NCI-H524 (cell line): ENCODE results near the gene ST6GALNAC5.
"Not testable (repeated sequence)": the region's sequence is repeated elsewhere in the genome, so short reads cannot be mapped to it uniquely, and the experiment has no call there.

Experiments
- DNase-seq, 2 experiments: peaks; one replicate each; lab custom pipeline; 2025; lab: John Stamatoyannopoulos, UW

ST6GALNAC5 gene

DNA sequence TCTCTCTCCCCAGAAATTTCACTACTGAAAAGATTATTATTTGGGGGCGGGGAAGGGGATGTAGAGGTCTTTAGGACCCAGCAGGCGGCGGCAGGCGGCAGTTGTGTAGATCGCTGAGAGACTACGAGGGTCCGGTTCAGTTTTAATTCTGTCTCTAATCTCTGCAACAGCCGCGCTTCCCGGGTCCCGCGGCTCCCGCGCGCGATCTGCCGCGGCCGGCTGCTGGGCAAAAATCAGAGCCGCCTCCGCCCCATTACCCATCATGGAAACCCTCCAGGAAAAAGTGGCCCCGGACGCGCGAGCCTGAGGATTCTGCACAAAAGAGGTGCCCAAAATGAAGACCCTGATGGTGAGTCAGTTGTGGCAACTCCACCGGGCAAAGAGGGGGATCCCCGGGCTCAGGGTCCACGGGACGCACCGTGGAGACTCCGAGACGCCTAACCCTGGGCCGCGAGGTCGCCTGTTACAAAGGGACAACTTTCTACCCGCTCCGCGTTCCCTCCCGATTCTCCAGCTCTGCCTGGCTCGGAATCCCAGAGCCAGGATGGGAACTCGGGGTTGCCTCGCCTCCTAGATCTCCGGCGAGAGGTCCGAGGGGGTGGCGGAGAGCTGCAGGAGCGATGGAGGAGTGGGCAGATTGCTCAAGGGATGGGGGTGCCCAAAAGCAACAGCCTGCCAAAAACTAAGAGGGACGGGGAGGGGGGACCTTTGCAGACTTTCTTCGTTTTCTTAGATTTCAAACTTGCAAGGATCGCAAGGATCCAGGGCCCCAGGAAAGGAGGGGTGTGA lies at the start of gene ST6GALNAC5:
Gene ST6GALNAC5 (plus strand): TSS at position 139 of the 789 bp plus-strand sequence.
- peak; percentile 58 to 70 for DNase-seq

DNA sequence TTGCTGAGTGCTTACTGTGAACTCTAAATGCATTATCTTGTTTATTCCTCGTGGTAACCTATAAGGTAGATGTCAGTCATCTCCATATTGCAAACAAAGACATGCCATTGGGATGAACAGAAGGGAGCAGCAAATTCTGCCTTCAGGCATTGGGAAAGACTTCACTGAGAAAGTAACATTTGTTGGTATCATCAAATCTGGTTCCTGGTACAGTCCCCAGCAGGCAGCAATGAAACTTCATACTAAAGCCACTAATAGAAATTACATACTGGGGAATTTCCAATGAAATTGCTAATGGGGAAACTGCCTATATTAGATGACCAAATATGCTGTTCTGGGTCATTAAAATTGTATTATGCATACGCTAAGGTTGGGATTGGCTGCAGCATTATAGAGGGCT lies 47.3 kb upstream of the ST6GALNAC5 start:
- DNase-seq: no peak

DNA sequence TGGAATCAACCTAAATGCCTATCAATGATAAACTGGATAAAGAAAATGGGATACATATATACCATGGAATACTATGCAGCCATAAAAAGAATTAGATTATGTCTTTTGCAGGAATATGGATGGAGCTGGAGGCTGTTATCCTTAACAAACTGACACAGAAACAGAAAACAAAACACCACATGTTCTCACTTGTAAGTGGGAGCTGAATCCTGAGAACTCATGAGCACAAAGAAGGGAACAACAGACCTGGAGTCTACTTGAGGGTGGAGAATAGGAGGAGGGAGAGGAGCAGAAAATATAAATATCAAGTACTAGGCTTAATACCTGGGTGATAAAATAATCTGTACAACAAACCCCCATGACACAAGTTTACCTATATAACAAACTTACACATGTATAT lies 44.3 kb upstream of the ST6GALNAC5 start:
- not testable (repeated sequence) for DNase-seq

DNA sequence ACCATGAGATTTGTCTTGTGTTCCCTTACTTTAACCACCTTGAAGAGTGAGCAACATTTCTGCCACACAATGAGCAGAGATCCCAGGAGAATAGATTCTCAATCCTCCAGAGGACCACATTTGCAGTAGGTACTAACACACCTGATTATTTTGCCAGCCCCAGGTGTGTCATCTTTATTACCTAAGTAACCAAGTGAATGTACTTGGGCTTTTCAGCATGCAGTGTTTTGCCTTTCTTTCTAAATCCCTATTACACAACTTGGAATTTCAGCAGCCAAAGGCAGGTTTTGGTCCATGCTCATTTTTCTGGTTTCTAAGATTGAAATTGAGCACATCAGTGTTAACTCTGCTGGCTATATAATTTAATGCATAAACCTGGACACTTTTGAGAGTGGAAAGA lies 43.2 kb upstream of the ST6GALNAC5 start:
- no peak for DNase-seq

DNA sequence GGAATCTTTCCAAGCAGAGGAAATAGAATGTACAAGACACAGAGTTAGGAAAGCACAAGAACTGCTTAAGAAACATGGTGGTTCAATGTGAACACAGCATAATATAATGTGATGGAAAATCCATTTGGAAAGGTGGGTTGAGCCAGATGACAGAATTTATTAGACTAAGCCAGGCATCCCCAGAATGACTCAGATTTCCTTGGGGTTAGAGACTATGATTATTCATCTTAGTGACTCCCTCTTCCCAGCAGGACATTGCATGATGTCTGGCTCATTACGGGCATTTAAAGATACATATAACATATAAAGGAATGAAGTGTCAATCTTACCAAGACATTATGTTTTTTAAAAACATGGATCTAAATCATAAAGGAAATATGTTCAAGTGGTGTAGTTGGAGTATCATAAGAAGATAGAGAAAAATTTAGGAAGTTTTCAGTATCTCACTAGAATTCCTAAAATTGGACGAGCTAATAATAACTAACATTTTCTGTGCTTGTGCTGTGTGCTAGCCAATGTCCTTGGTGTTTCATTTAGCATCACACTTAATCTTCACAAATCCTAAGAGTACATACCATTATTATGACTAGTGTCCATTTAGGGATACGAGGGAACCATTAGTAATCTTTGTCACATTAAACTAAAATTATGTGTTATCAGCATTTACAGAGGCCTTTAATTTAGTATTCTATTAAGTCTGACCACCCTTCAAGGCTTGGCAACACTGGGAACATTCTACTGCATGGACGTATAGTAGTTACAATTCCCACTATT lies 41.0 kb upstream of the ST6GALNAC5 start:
- DNase-seq: no peak

DNA sequence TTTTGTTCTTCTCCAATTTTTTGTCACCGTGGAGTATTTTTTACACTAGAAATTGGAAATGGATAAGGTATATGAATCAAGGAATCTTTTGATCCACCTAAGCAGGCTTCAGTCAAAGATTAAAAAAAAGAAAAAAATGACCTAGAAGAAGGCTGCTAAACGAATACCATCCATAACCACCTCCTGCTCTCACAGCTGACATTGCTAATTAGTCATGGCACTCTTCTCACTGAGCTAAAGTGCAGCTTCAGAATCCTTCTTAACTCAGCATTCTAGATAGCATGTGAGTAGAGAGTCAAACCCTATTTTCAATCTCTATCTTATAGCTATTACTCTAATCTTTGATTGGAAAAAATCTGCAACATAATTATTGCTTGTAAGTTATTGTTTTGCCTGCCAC lies 40.2 kb upstream of the ST6GALNAC5 start:
- DNase-seq: peak in 1 of 2 experiments; percentile 9

DNA sequence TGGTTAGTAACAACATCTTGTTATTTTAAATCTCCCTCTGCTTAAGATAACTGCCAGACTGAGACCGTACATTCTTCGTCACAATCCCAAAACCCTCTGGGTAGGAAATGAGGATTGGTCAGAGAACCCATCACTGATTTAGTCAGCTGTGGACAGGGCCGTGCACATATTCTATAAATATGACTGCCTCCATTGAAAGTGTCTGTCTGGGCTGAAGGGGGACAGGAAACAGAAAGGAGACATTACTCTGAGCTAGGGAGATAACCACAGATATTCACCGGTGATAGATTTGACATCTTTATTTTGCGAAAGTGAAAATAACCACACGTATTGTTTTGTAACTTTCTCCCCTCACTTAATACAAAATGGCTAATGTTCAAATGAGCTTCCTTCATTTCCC lies 36.9 kb upstream of the ST6GALNAC5 start:
- no peak for DNase-seq

DNA sequence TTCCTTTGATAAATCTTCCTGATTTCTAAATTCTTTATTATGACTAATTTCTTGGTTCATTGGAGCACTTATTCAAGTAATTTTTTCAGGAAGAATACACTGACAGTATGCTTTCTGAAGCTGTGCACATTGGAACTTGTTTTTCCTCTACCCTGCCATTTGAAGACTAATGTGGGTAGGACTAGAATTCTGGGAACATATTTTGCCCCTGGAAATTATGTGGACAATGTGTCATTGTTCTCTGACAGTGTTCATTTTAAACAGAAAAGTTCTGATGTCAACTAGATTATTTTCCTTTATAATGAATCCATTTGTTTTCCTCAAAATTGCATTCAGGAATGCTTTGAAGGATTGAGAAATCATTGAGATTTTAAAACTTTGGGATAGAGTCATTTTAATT lies 34.8 kb upstream of the ST6GALNAC5 start:
- DNase-seq: no peak

DNA sequence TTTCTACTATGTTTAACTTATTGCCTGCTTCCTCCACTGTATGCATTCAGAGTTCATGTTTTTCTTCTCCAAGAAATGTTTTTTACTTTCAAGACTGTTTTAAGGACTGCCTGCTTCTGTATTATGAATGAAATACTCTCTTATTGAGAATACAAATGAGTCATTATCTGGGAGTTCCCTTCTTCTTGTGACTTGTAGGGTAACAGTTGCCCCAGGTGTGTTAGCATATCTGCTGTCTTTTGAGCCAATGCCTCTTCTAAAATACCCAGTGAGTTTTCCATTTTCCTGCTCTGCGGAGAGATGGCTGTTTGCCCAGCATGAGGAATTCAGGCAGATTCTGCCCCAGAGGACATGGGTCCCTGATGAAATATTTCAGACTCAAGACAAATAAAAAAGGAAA lies 34.1 kb upstream of the ST6GALNAC5 start:
- DNase-seq: no peak

DNA sequence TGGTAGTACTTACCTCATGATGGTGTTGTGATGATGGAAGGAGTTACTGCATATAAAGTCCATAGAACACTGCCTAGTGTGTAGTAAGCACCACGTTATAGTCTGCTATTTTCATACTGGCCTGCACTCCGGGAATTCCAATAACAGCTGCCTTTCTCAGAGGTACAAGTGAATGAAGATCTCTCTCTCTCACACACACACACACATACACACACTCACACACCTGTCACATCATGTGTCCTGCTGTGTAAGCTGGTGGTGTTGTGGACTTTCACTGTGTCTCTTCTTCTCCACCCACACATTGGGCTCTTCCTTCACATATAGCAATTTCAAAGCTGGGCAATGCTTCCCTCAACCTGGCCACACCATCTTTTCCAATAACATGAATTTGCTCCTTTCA lies 33.4 kb upstream of the ST6GALNAC5 start:
- DNase-seq: no peak

DNA sequence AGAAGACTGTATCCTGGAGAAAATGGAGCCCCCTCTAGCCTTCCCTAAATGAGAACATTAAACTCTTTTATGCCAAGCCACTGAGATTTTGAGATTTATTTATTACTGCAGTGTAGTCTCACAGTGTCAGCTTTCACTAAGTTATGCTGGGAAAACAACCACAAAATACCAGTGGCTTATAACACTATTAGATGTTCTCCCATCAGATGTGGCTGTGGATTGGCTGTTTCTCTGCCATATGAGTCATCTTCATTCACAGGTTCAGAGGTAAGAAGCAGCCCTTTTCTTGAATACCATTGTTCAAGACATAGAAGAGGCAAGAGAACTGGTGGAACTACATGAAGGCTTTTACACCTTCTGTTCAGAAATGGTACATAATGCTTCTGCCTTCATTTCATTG lies 32.1 kb upstream of the ST6GALNAC5 start:
- no peak for DNase-seq

DNA sequence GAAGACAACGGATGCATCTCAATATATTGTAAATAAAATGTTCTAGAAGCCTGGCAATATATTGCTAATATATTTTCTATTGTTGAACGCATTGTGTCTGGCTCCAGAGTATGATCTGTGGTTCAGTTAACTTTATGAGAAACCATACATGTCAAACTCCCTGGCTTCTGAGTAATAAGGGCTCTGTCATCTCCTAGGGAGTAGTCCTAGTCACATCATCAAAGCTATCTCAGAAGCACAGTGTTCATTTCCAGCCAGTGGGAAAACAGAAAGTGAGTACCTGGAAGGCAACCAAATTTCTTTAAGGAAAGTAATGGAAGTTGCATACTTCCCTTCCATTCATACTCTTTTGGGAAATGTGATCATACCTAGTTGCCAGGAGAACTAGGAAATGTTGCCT lies 27.0 kb upstream of the ST6GALNAC5 start:
- no peak for DNase-seq

DNA sequence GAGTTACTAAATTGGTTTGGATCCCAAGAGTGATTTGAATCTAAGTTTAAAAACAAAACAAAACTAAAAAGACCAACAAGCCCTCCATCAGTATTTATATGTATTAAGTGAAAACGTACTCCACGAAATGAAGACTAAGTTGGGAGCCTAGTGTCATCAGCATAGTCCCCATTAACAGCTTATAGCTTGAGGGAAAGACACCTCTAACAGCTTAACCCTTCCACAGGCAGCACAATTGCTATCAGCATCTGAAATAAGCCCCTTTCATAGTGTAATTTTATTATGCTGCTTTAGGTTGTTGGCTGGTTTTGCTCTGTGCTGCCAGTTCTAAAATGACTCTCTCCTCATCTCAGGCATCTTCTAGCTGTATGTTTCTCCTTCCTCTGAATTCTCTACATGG lies 25.8 kb upstream of the ST6GALNAC5 start:
- no peak for DNase-seq

DNA sequence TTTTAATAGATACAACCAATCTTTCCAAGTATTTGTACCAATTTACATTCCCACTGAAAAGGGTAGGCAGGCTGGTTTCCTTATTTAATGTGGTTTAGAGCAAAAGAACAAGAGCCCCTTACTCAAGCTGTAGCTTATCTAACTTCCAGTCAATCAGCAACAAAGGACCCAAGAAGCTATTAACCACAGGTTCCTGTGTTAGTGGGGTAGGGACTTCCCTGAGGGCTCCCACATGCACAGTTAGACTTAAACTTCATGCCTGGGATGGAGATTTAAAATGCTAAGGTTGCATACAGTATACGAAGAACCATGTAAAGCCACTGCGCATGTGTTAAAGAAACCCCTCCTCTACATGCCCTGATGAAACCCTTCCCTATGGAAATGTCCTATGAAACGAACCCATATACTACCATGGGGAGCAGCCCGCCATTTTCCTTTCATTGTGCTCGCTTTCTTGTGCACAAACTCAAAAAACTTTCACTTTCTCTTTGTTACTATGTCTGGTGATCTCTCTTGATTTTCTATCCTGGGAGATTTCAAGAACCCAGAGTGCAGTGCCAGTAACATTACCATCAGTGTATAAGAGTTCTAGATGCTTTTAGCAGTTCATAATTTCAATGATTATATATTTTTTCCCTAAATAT lies 23.3 kb upstream of the ST6GALNAC5 start:
- no peak for DNase-seq

DNA sequence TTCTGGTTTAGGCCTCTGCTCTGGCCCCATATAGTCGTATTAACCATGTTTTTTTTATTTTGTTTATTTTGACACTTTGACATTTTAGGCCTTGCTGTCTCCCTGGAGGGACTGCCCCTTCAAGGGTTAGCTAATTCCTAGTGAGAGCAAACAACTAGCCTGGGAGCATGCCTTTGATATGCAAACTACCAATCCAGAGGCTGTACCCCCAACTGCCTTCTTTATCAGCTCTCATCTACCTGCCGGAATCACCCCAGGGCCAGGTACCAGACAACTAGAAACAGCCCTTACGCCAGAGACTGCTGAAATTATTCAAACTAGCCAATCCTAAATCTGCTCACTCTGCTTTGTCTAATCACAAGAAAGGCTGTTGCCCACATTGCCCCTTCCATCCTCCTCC lies 13.0 kb upstream of the ST6GALNAC5 start:
- DNase-seq: no peak

DNA sequence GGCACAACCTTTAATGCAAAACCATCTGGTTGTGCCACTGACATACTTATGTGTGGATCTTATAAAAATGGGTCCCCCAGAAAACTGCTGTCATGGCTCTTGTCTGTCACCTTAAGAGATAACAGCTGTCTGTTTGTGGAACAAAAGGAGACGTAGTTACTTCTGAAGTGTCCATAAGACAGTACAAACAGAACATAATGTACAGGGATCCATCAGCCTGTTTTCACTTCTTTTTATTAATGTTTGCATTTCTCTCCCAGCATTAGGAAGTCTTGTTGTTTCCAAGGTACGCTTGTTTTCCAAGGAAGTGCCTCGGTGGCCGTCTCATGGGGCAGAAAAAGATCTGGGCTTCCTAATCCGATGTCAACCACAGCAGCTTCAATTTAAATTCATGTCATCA lies 11.2 kb upstream of the ST6GALNAC5 start:
- DNase-seq: no peak

DNA sequence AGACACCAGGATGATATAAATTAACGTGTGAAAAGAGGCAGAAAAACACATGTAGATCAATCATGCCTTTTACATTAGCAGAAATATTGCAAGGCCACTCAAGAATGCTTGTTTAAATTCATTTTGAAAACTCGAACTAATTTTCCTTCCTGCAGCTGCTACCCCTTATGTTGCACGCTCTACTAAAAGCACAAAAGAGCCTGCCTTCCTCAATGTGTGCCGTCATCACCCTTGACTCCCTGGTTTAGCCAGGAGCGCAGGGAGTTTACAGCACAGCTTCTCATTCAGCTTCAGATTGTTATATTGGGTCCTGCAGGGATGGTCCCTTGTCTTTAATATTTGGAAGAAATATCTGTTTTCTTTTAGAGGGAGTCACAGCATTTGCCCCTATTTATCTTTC lies 10.1 kb upstream of the ST6GALNAC5 start:
- peak in 1 of 2 experiments; percentile 35 for DNase-seq

DNA sequence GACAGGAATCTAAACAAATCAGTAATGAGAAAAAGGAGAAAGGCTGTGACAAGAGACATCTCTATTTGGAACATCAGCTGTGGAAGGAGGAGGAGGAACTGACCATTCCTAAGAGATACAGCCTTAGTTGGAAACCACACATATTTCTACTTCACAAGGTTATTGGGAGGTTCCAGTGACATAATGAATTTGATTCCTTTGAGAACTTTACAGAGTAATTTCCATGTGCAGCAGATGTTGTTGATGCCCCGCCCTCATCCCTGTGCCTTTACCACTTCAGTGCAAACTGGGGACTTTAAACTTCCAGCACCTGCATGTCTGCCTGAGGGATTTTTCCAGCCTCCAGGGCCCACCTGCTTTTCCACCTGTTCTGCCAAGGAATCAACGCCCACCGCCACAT lies 9.3 kb upstream of the ST6GALNAC5 start:
- DNase-seq: peak in 1 of 2 experiments; percentile 57

DNA sequence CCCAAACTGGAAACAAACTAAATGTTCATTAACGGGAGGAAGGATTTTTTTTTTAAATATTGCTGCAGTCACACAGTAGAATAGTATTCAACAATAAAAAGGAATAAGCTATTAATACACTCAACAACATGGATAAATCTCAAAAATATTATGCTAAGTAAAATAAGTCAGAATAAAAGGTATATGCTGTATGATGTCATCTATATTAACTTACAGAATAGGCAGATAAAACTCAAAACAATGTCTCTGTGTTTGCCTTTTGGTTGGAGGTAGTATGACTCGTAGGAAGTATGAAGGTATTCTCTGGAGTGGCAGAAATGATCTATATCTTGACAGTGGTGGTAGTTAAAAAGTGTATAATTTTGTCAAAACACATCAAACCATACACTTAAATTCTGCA lies 6.1 kb upstream of the ST6GALNAC5 start:
- no peak for DNase-seq

DNA sequence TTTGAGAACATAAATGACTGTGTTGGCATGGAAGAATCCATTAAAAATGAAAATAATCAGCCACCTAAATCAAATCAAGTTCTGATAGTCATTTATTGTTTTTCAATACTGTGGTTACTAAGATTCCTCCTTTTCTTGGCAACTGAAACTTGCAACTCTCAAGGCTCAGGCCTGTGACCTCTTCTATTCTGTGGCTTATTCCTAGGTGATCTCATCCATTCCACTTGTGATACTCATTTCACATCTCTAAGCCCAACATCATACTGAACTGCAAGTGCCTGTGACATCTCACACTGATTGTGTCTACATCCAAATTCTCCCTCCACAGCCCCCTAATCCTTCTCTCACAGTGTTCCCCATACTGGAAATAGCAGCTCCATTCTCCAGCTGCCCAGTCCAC lies 4.8 kb upstream of the ST6GALNAC5 start:
- DNase-seq: no peak

DNA sequence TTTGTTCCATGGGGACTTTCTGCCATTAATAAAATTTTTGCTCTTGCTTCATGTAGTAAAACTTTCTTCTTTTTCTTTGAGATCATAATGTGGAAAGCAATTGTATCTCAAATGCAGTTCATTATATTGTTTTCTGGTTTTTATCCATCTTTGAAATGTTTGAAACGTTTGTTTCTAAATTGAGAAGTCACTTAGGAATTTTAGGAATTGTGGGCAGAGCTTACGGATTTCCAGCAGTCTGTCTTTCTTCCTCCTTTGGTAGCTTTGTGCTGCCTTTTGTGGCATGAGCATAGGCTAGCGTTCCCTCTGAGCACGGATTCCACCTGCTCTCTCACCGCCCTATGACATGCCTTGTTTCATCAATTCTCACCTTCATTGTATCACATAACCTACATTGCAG lies 2.9 kb upstream of the ST6GALNAC5 start:
- no peak for DNase-seq

DNA sequence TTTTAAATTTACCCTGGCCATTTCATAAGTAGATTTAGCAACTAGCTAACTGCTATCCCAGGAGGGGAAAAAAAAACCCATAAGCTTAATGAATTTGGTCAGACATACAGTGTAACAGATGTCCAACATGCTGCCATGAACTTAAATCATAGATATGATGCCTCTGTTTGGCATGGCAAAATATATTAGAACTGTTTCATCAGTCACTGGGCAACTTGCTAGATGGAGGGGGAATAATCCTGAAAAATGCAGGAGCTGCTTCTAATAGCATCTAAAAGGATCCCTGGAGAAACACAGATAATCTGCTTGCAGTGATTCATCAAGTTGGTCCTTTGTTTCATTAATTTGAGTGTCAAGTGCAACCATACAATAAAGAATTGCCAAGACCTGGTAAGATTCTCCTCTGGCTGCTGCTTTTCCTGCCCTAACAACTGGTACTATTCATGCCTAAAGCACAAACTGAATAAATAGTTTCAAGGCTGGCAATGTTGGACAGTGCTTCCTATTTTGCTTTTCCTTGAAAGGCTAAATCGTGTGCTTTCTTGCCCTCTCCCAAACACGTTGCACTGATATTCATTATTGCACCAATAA lies 1.5 kb upstream of the ST6GALNAC5 start:
- peak in 1 of 2 experiments; percentile 63 for DNase-seq

DNA sequence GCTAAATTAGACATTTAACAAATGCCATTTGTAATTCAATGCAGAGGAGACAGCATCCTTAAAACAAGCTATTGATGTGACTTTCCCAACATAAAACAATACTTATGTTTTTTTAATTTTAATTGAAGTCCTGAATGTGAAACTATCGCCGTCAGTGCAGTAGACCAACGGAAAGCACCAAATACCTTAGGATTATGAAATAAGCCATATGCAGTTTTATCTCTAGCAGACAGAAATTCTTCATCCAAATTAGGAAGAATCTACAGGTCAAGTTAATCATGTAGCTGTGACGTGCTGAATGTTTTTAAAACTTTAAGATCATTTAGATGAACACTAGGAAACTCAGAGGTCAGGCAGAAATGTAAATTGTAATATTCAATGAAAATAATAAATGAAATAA lies 714 bp upstream of the ST6GALNAC5 start:
- no peak for DNase-seq
